Coronary artery (tissue), 2 donors: ENCODE measurements around the gene TSACC.

Experiments
- DNase-seq: peaks from one replicate; pipeline ENCODE4 v3.0.0-alpha.2; 2017; ENCODE audit warnings: low spot score
- H3K27ac ChIP-seq, 2 donors: fragments of 200-600 bp; sonication (generic); one replicate each; pipeline ENCODE4 v1.5.1; 2016 to 2019
- H3K4me3 ChIP-seq: fragments of 200-600 bp; sonication (generic); 2 replicates; pipeline ENCODE4 v1.5.1; 2016; ENCODE audit warnings: mild to moderate bottlenecking, moderate library complexity
- TF ChIP-seq, protein P1 (sequence below): fragments of 200-600 bp; sonication (generic); IDR thresholded peaks from one replicate; pipeline ENCODE4 v1.5.1; 2019; ENCODE audit warnings: antibody characterized with exemption

Gene TSACC

DNA sequence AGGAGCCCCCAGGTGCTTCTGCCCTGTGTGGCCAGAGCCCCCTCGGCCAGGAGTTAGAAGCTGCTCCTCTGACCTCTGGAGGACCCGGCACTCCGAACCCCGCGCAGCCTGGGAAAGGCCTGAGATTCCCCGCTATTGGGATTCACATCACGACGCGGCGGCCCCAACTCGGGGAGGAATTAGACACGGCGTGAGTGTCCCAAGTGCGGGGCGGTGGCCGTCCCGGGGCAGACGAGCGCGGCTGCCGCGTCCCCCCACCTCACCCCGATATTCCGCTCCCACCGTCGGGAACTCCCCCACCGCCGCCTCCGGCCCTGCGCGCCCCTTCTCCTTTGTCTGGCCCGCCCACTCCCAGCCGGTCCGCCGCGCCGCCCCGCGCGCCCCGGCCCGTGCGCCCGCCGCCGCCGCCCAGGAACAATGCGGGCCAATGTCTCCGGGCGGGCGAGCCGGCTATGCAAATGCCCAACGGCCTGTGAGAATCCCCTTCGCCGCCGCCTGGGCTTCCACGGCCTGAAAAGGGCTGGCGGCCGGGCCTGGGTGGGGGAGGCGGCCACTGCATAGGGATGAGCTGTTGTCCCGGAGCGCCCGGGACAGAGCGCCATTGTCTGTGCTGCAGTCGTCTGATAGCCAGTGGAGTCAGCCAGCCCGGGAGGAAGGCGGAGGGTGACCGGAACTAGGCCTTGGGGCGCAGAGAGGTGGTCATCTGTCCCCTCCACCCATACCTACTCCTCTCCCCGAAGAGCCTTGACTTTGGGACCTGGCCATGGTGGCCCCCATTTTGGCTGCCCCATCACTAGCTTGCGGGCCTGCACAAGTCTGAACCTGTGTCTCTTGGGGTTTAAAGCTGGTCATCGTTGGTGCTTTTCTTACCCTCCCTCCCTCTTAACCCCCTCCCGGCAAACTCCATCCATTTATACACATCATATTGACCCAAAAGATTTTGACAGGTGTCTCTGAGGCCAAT lies 50.1 kb downstream of the TSACC start:
- H3K4me3 ChIP-seq: peak overlapping the region; percentile 53
- TF ChIP-seq, protein P1, sequence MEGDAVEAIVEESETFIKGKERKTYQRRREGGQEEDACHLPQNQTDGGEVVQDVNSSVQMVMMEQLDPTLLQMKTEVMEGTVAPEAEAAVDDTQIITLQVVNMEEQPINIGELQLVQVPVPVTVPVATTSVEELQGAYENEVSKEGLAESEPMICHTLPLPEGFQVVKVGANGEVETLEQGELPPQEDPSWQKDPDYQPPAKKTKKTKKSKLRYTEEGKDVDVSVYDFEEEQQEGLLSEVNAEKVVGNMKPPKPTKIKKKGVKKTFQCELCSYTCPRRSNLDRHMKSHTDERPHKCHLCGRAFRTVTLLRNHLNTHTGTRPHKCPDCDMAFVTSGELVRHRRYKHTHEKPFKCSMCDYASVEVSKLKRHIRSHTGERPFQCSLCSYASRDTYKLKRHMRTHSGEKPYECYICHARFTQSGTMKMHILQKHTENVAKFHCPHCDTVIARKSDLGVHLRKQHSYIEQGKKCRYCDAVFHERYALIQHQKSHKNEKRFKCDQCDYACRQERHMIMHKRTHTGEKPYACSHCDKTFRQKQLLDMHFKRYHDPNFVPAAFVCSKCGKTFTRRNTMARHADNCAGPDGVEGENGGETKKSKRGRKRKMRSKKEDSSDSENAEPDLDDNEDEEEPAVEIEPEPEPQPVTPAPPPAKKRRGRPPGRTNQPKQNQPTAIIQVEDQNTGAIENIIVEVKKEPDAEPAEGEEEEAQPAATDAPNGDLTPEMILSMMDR: no peak

DNA sequence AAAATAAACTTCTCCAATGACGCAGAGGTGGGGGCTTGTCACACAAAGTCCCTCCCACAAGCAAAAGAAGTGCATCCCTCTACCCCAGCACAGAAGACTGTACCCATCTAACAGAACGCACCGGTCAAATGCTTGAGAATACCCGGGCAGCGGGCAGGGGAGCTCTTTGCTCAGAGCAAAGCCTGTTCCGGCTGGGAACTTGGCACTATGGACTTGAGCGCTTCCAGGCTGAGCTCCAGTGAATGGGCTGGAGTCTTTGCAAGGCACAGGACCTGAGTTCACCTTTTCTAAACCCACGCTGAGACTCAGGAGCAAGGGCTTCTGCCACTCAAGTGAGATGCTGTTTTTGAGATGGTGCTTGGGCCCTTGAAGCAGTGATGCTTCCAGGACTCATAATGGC lies 51.0 kb downstream of the TSACC start:
- TF ChIP-seq, protein P1: no peak
- DNase-seq: no peak
- no peak overlapping the region for H3K27ac ChIP-seq
- no peak overlapping the region for H3K4me3 ChIP-seq

More for the DNA sequence above, 50.1 kb downstream of the TSACC start:
- no peak overlapping the region for H3K27ac ChIP-seq
- no peak for DNase-seq

DNA sequence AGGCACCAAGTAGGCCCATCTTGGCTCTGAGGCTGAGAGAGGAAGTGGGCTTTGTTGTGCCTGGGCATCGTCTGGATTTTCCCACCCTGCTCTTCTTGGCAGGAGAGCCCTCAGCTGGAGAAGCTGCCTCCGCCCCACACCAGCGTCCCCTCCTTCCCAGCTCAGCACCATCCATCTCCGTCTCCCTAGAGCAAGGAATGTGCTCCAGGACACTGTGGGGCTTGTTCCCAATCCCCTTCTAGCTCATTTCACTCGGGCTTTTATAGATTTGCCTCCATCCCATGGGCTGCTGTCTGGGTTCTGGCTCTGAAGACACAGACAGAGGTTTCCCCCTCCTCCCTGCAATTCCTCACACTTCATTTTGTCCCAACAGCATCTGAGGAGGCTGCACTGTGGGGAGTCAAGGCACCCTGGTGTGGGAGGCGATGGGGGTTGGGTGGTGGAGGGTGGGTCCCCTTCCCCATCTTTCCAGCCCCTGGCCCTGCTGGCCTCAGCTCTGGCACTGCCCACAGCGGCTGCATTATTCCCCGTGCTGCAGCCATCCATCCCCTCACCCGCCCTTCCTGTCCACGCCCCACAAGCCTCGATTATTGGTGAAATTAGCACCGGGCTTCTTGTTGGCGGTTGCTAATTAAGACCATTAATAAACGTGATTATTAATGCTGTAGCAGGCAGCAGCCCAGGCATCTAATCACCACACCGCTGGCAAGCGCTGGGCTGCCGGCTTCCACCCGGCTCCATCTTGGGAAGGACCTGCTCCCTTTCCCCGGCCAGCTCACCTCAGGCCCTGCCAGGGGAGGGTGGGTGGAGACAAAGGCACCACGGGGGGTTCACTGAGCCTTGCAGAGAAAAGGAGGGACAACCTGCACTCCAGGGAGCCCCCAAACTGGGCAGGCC lies 52.4 kb downstream of the TSACC start:
- H3K4me3 ChIP-seq: no peak overlapping the region
- TF ChIP-seq, protein P1: no peak
- no peak for DNase-seq
- no peak overlapping the region for H3K27ac ChIP-seq

DNA sequence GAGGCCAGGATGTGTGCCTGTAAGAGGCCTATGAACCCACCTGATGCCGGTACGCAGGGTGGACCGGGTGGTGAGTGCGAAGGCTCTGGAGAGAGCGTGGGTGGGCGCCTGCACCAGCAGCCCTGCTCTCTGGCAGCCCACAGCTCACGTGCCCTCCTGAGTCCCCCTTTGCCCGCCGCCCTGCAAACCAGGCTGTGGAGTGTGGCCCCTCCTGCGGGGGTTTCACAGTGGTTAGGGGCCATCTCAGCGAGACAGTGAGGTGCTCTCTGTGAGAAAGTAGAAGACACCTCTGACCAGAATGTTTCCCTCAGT lies 53.0 kb downstream of the TSACC start:
- TF ChIP-seq, protein P1: no peak
- Histone ChIP-seq H3K4me3 (no peak overlapping the region), H3K27ac (no peak overlapping the region)
- DNase-seq: no peak

DNA sequence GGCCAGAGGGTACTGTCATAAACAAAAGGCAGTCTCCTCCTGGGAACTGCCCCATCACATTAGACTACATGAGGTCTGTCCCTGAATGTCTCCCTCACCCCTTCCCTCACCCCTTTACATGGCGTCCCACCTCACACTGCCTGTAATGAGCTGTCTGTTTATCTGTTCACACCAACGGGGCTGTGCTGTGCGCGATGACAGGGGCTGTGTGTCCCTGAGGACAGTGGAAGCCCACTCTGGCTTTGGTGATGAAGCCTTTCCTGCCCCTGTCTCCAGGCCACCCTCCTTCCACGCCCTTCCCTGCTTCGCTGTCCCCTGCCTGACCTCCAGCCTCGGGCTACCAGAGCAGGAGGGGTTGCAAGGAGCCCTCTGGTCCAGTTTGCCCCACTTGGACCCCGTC lies 53.4 kb downstream of the TSACC start:
- no peak overlapping the region for H3K4me3 ChIP-seq
- TF ChIP-seq, protein P1: no peak

DNA sequence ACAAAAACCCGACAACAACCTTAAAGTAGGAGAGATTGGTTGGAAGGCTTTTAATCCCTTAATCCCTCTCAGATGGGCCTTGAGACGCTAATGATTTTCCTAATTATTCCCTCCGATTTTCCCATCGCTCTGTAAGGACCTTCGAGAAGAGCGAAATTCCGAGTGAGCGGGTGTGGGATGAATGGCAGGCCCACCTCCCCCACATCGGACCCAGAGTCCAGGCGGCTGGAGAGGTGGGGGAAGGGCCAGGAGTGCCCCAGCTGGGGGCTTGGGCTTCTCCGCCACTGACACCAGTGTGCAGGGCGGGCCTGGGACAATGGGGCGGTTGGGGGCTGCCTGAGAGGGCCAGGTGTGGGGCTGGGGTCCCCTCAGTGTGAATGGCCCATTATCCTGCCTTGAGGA lies 54.1 kb downstream of the TSACC start:
- DNase-seq: no peak
- TF ChIP-seq, protein P1: no peak
- no peak overlapping the region for H3K27ac ChIP-seq

More for the DNA sequence above, 53.4 kb downstream of the TSACC start:
- no peak for DNase-seq
- H3K27ac ChIP-seq: no peak overlapping the region

More for the DNA sequence above, 54.1 kb downstream of the TSACC start:
- no peak overlapping the region for H3K4me3 ChIP-seq
